Thymus (tissue), 11 donors: ENCODE results near the gene DOLPP1. TPM values are rescaled to one million over a fixed set of nuclear protein-coding genes. Genes with fewer than 3 reads are reported as not detected.

ENCODE experiments used
- DNase-seq, 9 donors: peaks; one replicate each; pipeline ENCODE4 v3.0.0-alpha.2; 2013; ENCODE audit warnings: low spot score in 9 of 9, low read depth in 6 of 9, missing footprints in 1 of 9
- H3K27ac ChIP-seq, 2 donors: one replicate each; pipeline ENCODE4 v1.5.1; 2013; ENCODE audit warnings: control low read depth in 1 of 2, low read depth in 1 of 2, low read length in 1 of 2, mild to moderate bottlenecking in 1 of 2, moderate library complexity in 1 of 2
- H3K27me3 ChIP-seq, 2 donors: one replicate each; pipeline ENCODE4 v1.5.1; 2013; ENCODE audit warnings: low read length in 1 of 2; ENCODE audit not compliant: control insufficient read depth in 2 of 2, insufficient read depth in 1 of 2
- H3K36me3 ChIP-seq, 2 donors: one replicate each; pipeline ENCODE4 v1.5.1; 2013; ENCODE audit warnings: low read length in 1 of 2, mild to moderate bottlenecking in 1 of 2, moderate library complexity in 1 of 2; ENCODE audit not compliant: control insufficient read depth in 2 of 2, insufficient read depth in 2 of 2
- H3K4me1 ChIP-seq, 2 donors: one replicate each; pipeline ENCODE4 v1.5.1; 2013; ENCODE audit warnings: low read length in 2 of 2; ENCODE audit not compliant: control insufficient read depth in 2 of 2, insufficient read depth in 2 of 2
- H3K4me3 ChIP-seq, 2 donors: one replicate each; pipeline ENCODE4 v1.5.1; 2013; ENCODE audit warnings: low read length in 2 of 2, control low read depth in 1 of 2, mild to moderate bottlenecking in 1 of 2
- H3K9me3 ChIP-seq, 2 donors: one replicate each; pipeline ENCODE4 v1.5.1; 2013; ENCODE audit warnings: low read length in 1 of 2, mild to moderate bottlenecking in 1 of 2; ENCODE audit not compliant: control insufficient read depth in 2 of 2, insufficient read depth in 1 of 2
- WGBS: extraction: QIAGEN DNeasy Blood & Tissue Kit; methylation state at CpG from one replicate; pipeline ENCODE4 v1.1.7; 2013; 5-methylcytosine and 5-hydroxymethylcytosine counted together
- polyA plus RNA-seq: library from polyadenylated mRNA; stranded (reverse); fragments of 200-250 nt; gene quantifications from one replicate; pipeline ENCODE4 v1.2.3, GENCODE V29; 2013
- total RNA-seq: library from RNA; stranded (reverse); fragments of 120-200 nt; gene quantifications from one replicate; pipeline ENCODE4 v1.2.4, GENCODE V29; 2013
- donor health status: healthy.

Gene DOLPP1
- total and polyA plus RNA-seq, 2 donors = 9.6 to 12.7 TPM

DNA sequence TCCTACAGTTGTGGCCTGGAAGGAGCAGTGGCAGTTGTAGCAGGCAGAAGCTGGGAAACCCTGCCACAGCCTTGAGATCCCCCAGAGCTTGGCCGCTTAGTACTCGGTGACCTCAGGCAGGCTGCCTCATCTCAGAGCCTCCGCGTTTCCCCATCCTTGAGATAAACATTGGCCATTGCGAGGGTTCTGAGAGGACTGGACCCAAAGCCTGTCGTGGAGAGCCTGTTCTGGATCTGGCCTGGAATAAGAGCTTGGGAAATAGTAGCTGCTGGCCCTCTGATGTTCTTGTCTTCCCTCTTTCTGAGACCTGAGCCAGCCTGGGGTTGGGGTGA, 43.2 kb upstream of the DOLPP1 start:
- Histone ChIP-seq H3K4me3 (peak overlapping the region in 1 of 2 donors; percentile 95), H3K27ac (no peak overlapping the region), H3K27me3 (no peaks in the 10 kb centered on the region), H3K9me3 (no peaks in the 10 kb centered on the region), H3K4me1 (peaks cover 14 to 24% of the 10 kb centered on the region in 2 donors), H3K36me3 (peaks cover 18 to 21% of the 10 kb centered on the region in 2 donors)
- no peak for DNase-seq
- 91% methylated on average over 6 of the region's 6 CpGs for WGBS

DNA sequence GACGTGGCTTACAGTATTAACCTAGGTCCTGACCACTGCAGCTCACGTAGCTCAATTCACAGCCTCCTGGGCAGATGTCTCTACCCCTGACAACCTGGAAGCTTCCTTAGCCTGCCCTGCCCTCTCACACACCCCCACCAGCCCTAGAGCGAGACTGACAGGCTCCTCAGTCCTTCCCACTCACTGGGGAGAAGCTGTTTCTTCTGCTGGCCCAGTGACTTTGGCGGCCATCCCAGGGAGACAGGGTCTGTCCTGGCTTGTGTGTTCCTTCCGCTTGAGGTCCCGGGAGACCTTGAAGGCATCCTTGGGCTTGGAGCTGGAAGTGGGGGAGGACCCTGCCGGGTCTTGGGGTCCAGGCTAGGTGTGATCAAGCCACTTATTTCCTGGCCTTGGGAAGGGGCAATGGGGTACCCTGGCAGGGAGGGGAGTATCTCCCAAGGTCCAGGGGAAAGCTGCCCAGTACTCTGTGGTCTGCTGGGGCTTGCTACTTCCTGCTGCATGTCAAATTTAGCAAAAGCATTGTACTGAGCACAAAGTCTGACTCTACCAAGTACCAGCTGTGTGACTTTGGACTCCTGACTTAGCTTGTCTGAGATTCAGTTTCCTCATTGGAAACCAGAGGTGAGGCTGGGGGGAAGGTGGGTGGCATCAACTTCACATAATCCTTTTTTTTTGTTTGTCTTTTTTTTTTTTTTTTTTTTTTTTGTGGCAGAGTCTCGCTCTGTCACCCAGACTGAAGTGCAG, 42.6 kb upstream of the DOLPP1 start:
- Histone ChIP-seq H3K4me3 (no peak overlapping the region), H3K36me3 (peaks cover 18 to 23% of the 10 kb centered on the region in 2 donors), H3K27ac (no peak overlapping the region), H3K27me3 (no peaks in the 10 kb centered on the region), H3K4me1 (peaks cover 14 to 24% of the 10 kb centered on the region in 2 donors), H3K9me3 (no peaks in the 10 kb centered on the region)
- 91% methylated on average over 8 of the region's 8 CpGs for WGBS
- DNase-seq = peak in 1 of 9 donors; percentile 17

DNA sequence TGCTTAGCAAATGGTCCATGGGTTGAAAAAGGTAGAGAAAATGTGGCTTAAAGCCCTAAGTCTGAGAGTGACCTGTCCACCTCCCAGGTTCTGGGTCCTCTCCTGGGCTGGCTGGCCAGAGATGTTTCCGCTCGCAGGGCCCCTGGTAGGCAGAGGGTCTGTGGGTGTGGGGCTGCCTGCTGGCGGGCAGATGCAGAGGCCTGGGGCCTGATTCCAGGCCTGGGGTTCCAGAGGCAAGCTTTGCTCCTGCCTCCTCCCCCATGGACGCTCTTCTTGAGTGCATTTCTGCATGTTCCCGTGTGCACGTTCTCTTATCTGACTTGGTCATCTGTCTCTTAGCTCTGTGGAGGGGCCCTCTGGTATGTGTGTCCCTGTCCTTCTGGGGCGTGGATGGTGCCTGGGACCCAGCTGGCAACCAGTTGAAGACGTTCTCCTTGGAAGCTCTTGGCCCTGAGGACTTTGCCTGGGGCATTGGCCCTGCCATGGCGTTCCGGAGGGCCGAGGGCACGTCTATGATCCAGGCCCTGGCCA, 40.7 kb upstream of the DOLPP1 start:
- peaks cover 14 to 24% of the 10 kb centered on the region in 2 donors for H3K4me1 ChIP-seq
- DNase-seq = no peak
- 96% methylated on average over 12 of the region's 12 CpGs for WGBS
- H3K27ac ChIP-seq = no peak overlapping the region
- H3K9me3 ChIP-seq = no peaks in the 10 kb centered on the region
- H3K27me3 ChIP-seq = no peaks in the 10 kb centered on the region
- H3K4me3 ChIP-seq = no peak overlapping the region
- peaks cover 29 to 30% of the 10 kb centered on the region in 2 donors for H3K36me3 ChIP-seq

DNA sequence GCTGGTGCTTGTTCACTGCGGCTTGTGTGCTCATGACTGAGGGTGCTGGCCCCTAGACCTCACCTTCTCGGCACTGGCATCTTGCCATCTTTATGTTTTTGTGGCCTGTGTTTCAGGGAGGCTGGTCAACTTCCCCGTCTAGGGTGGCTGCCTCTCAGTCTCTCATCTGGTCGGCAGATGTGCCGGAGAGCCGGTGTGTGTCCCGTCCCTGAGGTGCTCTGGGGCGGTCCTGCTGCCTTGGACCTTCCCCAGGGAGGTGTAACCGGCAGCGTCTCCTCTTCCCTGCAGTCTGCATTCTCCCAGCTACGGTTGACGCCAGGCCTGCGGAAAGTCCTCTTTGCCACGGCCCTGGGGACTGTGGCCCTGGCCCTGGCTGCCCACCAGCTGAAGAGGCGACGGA, 38.9 kb upstream of the DOLPP1 start:
- H3K27ac ChIP-seq = no peak overlapping the region
- H3K4me1 ChIP-seq = peaks cover 13 to 17% of the 10 kb centered on the region in 2 donors
- H3K9me3 ChIP-seq = no peaks in the 10 kb centered on the region
- 97% methylated on average over 16 of the region's 16 CpGs for WGBS
- no peaks in the 10 kb centered on the region for H3K27me3 ChIP-seq
- H3K36me3 ChIP-seq = peaks cover 35 to 38% of the 10 kb centered on the region in 2 donors
- no peak overlapping the region for H3K4me3 ChIP-seq
- DNase-seq = no peak

DNA sequence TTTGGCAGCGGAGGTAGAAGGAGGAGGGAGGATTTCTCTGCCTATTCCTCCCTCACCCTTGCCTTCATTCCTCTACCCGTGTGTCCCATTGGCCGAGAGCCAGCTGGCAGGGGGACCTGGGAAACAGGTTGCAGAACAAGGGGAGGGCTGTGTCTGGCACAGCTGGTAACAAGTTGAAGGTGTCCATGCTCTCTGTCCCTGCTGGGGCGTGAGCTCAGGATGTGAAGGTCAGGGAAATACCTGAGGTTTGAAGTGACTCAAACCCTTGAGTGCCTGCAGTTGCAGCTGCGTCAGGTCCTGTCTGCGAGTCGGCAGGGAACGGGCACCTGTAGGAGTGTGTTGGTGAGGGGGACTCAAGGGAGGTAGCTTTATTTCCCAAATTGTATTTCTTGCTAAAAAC, 28.3 kb upstream of the DOLPP1 start:
- no peaks in the 10 kb centered on the region for H3K9me3 ChIP-seq
- no peaks in the 10 kb centered on the region for H3K4me1 ChIP-seq
- H3K27ac ChIP-seq = no peak overlapping the region
- DNase-seq = no peak
- H3K4me3 ChIP-seq = no peak overlapping the region
- 96% methylated on average over 8 of the region's 8 CpGs for WGBS
- H3K36me3 ChIP-seq = peaks cover 36 to 57% of the 10 kb centered on the region in 2 donors
- no peaks in the 10 kb centered on the region for H3K27me3 ChIP-seq

DNA sequence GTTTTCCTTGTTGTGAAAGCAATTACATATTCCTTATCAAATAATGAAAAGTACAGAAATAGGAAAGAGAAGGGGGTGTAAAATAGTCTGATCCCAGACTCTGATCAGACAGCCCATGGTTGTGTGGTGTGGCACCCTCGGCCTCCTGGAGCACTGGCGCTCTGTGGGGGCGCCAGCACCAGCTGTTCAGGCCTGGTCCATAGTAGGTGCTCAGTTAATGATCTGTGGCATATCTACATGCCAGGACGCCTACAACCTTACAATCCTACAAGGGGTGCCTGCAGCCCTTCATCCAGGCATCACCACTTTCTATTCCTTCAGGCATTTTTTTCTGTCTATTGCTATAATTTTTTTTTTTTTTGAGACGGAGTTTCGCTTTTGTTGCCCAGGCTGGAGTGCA, 27.9 kb upstream of the DOLPP1 start:
- Histone ChIP-seq H3K36me3 (peaks cover 32 to 53% of the 10 kb centered on the region in 2 donors), H3K9me3 (no peaks in the 10 kb centered on the region), H3K27me3 (no peaks in the 10 kb centered on the region), H3K4me1 (no peaks in the 10 kb centered on the region), H3K27ac (no peak overlapping the region), H3K4me3 (no peak overlapping the region)
- DNase-seq = no peak
- WGBS = 97% methylated on average over 6 of the region's 6 CpGs

DNA sequence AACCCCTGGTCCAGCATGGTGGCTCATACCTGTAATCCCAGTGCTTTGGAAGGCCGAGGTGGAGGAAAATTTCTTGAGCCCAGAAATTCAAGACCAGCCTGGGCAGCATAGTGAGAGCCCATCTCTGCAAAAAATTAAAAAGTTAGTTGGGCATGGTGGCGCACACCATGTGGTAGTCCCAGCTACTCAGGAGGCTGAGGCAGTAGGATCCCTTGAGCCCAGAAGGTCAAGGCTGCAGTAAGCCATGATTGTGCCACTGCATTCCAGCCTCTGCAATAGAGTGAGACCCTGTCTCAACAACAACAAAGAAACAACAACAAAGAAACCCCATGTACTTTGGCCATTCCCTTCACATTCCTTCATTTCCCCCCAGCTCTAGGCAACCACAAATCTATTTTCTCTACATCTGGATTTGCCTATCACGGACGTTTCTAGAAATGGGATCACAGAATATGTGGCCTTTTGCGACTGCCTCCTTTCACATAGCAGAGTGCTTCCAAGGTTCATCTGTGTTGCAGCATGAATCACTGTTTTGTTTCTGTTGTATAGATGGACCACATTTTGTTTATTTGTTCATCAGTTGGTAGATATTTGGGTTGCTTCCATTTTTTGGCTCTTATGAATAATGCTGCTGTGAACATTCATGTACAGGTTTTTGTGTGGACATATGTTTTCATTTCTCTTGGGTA, 26.6 kb upstream of the DOLPP1 start:
- Histone ChIP-seq H3K9me3 (peaks cover 0 to 5% of the 10 kb centered on the region in 2 donors), H3K4me3 (no peak overlapping the region), H3K27me3 (no peaks in the 10 kb centered on the region), H3K36me3 (peaks cover 27 to 48% of the 10 kb centered on the region in 2 donors), H3K27ac (no peak overlapping the region), H3K4me1 (no peaks in the 10 kb centered on the region)
- WGBS = 97% methylated on average over 5 of the region's 5 CpGs
- no peak for DNase-seq

DNA sequence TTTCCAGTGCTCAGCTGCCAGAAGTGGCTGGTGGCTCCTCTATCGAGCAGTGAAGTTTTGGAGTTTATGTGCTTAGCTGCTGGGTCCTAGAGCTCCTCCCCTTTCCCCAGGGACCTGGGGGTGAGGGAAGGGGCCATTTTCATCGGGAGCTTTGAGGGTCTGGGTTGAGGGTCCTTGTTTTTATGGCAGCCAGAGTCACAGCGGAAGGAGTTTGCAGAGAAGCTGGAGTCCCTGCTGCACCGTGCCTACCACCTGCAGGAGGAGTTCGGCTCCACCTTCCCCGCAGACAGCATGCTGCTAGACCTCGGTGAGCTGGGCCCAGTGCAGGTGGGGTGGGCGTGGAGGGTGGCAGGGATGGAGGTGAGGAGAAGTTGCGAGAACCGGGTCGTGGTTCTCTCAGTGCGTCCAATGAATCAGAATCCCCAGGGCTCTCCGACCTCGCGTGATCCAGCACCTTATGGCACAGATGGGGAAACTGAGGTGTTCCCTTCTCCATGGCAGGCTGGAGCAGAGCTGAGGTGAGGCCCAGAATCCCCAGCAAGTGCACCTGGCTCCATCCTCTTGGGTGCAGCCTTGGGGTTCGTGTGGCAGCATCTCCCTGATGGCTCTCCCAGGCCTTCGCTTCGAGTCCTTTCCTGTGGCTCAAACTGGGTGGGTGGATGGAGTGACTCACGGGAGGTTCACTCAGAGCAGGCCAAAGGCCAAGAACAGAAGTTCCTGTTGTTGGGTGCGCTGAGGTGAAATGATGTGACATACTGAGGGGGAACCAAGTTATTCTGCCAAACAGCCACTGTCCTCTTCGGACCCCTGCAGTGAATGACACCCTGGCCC, 21.7 kb upstream of the DOLPP1 start:
- no peak overlapping the region for H3K4me3 ChIP-seq
- peaks cover 0 to 5% of the 10 kb centered on the region in 2 donors for H3K9me3 ChIP-seq
- DNase-seq = no peak
- WGBS = 97% methylated on average over 21 of the region's 21 CpGs
- no peaks in the 10 kb centered on the region for H3K4me1 ChIP-seq
- no peaks in the 10 kb centered on the region for H3K27me3 ChIP-seq
- no peak overlapping the region for H3K27ac ChIP-seq
- peaks cover 42 to 52% of the 10 kb centered on the region in 2 donors for H3K36me3 ChIP-seq
